Erythroblast (primary cell): Measurements from ENCODE around the gene PLCG1.

Experiments
- GATA1 ChIP-seq: IDR thresholded peaks from 2 replicates; pipeline ENCODE4 v1.6.1; 2011; ENCODE audit warnings: low read depth, mild to moderate bottlenecking, control low read depth, low read length, moderate library complexity
- POLR2A ChIP-seq: IDR thresholded peaks from 2 replicates; pipeline ENCODE4 v1.6.1; 2011; ENCODE audit warnings: mild to moderate bottlenecking, low read length

- TF ChIP-seq POLR2A (no peak), GATA1 (no peak)
Observed at GRCh38 chr20:41225091-41225490, 87.7 kb downstream of the PLCG1 start.
